Measurements from ENCODE around the gene TEAD1.

Gene TEAD1

DNA sequence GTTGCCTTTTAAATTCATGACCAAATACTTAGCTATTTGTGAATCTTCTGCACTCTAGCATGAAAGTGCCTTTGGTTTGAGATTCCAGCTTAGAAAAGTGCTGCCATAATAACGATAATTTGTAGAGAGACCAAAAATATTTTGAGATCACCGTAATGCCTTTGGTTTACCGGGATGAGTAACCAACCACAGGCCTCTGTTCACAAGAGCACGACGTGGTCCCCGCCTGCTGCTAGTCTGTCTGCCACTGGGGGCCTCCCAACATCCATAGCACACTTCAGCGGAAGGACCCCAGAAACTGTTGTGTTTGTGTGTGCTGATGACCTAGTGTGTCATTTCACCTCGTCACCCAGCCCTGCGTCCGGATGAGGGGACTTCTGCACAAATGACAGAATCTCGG, 267.9 kb downstream of the TEAD1 start:
- no peak for DNase-seq (ENCODE audit: low read depth)

DNA sequence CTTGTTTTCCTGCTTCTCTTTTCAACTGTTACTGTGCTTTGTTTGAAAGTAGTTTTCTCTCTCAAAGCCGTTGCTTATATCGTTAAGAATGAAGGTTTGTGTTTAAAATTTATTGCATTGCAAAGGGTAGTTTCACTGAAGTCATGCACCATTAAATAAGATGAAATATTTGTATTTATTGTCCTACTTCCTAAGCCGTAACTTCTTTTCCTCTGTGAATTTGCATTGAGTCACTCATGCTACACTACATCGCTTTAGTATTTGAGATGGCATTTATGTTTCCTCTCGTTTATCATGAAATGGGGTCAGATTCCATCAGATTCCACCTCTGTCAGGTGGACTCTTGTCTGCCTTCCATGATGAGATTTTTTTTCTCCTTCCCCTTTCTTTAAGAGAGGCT, 269.1 kb downstream of the TEAD1 start:
- no peak for DNase-seq (ENCODE audit: low read depth)

GRCh38 chr11:12944889-12945288, 270.7 kb downstream of the TEAD1 start:
- DNase-seq (ENCODE audit: low read depth) = no peak

GRCh38 chr11:12949453-12949852, 275.2 kb downstream of the TEAD1 start:
- no peak for DNase-seq (ENCODE audit: low read depth)

DNA sequence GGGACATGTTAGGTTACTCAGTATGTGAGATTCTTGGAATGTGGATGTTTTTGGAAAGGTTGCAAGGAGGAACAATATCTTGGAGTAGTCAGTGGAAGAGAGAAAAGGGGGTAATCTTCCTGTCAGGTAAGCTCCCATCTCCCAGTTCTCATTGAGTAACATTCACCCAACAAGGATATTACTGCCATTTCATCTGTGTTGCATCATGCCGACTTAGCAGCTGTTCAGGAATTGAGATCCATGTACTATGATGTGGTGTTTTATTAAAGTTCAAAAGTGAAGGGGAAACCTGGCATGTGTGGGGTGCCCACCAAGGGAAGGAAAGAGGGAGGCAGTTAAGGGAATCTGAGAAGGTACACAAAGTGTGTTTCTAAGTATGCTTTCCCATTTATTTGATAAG, 276.4 kb downstream of the TEAD1 start:
- no peak for DNase-seq (ENCODE audit: low read depth)

DNA sequence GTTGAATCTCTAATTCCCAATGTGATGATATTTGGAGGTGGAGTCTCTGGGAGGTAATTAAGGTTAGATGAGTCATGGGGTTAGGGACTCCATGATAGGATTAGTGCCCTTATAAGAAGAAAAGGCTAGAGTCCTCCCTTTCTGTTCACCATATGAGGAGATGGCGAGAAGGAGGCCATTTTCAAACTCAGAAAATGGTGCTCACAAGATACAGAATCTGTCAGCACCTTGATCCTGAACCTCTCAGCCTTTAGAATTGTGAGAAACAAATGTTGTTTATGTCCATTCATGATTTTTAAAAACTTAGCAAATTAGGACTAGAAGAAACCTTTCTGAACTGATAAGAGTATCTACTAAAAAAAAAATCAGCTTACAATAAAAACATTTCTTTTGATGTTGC, 277.2 kb downstream of the TEAD1 start:
- DNase-seq (ENCODE audit: low read depth) = no peak

DNA sequence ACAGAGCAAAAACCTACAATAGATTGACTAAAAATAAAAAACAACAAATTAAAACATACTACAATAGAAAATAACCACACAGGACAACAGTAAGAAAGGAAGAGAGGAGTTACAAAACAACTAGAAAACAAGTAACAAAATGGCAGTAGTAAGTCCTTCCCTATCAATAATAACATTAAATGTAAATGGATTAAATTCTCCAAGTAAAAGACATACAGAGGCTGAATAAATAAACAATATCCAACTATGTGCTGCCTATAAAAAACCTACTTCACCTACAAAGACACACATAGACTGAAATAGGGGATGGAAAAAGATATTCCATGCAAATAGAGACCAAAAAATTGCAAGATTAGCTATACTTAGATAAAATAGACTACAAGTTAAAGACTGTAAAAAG, 277.9 kb downstream of the TEAD1 start:
- DNase-seq (ENCODE audit: low read depth) = no peak

DNA sequence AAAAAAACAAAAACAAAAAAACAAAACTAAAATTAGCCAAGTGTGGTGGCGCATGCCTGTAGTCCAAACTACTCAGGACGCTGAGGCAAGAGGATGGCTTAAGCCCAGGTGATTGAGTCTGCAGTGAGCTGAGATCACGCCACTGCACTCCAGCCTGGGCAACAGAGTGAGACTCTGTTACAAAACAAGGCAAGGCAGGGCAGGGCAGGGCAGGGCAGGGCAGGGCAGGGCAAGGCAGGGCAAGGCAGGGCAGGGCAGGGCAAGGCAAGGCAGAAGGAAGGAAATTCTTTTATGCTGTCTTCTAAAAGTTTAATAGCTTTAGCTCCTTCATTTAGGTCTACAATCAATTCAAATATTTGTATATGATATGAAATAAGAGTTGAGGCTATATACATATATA, 284.8 kb downstream of the TEAD1 start:
- DNase-seq (ENCODE audit: low read depth) = no peak

GRCh38 chr11:12961615-12962014, 287.4 kb downstream of the TEAD1 start:
- no peak for DNase-seq (ENCODE audit: low read depth)

GRCh38 chr11:12962306-12962705, 288.1 kb downstream of the TEAD1 start:
- DNase-seq (ENCODE audit: low read depth) = no peak

DNA sequence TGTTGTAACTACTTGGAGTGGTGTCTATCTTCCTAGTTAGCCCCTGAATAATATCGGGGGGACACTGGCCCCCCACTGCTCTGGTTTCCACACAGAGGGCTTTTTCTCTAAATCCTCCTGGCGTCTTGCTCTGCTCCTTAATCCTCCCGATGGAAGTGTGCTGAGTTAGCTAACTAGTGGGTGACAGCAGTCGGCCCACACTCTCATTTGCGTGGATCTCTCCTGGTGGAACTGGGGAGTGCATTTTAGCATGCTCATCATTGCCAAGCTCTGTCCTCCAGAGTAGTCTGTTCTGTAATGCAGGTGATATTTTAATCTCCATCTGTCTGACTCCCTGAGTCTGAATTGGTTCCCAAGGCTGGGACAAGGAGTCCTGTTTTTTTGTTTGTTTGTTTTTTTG, 288.8 kb downstream of the TEAD1 start:
- DNase-seq (ENCODE audit: low read depth) = no peak

DNA sequence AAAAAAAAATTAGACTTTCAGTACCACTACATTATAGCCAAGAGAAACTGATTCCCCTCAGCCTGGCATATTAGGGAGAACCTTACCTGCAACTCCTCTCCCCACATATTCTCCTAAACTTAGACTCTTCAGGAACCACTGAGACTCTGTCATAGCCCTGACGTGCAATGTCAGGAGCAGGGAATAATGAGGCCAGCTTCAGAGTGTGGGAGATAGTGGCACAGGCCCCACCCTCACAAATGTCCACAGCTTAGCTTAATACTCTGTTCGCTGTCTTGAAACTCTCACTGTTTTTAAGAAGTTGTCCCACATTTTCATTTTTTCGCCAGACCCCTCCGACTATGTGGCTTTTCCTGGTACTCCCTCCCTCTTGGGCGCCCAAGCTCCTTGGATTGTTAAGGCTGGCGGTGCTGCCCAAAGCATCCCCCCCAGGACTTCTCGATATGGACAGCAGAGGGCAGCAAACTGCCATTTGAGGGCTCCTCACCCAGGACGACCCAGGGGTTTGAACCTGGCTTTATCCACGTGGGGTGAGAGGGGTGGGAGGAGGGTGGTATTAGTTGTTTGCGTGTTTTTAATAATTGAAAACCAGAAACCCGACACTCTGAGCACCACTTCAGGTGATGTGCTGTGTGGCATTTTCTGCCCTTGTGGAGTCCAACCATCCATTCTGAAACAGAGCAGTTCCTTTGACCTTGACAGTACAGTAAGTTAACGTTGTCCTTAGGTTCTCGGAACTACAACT, 289.7 kb downstream of the TEAD1 start:
- peak; percentile 51 for DNase-seq (ENCODE audit: low read depth)

GRCh38 chr11:12964650-12965049, 290.4 kb downstream of the TEAD1 start:
- DNase-seq (ENCODE audit: low read depth) = no peak

DNA sequence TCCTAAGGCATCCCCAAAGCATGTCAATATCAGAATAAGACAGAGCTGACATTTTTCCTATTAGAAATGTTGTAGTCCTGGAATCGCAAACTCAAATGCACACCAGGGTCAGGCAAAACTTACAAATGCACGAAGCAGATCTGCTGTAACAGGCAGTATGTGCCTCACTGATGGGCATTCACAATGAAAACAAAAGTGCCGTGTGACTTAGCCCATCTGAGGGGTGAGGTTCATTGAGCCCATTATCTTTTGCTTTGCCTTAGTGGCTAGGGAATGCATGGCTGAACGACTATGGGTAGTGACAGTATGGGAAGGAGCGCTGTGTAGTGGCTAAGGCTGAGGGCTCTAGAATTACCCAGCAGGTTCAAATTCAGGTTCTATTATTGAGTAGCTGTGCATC, 291.8 kb downstream of the TEAD1 start:
- no peak for DNase-seq (ENCODE audit: low read depth)

DNA sequence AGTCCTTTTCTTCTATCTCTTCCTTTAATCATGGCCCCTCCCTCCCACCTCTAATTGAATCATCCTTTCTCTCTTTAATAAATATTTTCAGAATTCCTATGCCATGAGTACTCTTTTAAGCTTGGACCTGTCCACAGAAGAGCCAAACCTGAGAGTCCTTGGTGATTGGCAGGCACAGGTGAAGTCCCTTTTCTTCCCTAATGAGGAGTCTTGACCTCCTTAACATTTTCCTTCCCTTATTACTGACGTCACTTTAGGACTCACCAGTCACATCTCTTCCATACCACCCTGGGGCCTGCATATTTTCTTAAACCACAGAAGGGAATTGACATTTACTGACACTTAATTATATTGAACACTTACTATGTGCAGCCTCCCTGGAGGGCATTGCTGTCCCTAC, 293.9 kb downstream of the TEAD1 start:
- DNase-seq (ENCODE audit: low read depth) = no peak

DNA sequence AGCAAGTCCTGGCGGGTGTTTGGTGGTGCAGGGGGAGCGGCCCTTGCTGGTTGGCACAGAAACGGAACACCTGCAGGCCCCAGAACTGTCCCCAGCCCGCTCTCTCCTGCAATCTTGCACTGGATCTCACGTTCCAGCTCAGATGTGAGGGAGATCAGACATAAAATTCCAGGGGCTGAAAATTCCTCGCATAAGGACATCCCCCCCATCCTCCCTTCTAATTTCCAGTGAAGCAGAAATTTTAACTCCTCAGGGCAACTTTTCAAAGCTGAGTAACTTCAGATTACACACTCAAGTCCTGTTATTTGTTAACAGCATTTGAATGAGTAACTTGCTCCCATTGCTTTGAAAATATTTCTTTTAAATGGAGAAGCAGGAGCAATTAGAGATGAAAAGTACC, 294.6 kb downstream of the TEAD1 start:
- no peak for DNase-seq (ENCODE audit: low read depth)

- DNase-seq (ENCODE audit: low read depth) = no peak
Measured at GRCh38 chr11:12971955-12972354, 297.7 kb downstream of the TEAD1 start.

DNA sequence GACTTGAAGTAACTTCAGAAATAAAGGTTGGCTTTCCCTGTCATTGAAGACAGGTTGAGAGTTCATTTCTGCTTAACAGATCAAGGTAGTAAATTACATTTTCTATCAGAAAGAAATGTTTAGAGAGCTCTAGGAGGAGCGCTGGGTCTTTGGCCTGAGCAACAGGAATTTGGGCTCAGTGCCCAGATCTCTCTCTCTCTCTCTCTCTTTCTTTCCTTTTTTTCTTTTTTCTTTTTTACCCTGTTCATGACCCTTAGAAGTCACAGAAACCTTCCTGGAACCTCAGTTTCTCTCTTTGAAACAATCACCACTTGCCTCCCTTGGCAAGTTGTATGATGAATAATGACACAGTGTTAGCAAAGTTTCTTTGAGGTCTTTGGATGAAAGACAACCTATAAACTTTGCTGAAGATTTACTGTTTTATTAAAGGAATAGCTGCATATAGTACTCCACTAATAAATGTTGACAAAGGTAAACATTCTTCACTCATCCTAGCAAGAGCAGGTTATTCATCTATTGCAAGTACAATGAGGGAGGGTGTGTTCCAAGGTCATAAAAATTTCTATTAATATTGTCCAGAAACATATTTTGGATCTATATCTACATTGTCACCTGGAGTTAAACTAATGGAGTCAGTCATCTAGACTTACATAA, 299.4 kb downstream of the TEAD1 start:
- DNase-seq (ENCODE audit: low read depth) = no peak

GRCh38 chr11:12975195-12975594, 301.0 kb downstream of the TEAD1 start:
- no peak for DNase-seq (ENCODE audit: low read depth)

- DNase-seq (ENCODE audit: low read depth) = no peak
Measured at GRCh38 chr11:12979928-12980689, 305.9 kb downstream of the TEAD1 start.

DNA sequence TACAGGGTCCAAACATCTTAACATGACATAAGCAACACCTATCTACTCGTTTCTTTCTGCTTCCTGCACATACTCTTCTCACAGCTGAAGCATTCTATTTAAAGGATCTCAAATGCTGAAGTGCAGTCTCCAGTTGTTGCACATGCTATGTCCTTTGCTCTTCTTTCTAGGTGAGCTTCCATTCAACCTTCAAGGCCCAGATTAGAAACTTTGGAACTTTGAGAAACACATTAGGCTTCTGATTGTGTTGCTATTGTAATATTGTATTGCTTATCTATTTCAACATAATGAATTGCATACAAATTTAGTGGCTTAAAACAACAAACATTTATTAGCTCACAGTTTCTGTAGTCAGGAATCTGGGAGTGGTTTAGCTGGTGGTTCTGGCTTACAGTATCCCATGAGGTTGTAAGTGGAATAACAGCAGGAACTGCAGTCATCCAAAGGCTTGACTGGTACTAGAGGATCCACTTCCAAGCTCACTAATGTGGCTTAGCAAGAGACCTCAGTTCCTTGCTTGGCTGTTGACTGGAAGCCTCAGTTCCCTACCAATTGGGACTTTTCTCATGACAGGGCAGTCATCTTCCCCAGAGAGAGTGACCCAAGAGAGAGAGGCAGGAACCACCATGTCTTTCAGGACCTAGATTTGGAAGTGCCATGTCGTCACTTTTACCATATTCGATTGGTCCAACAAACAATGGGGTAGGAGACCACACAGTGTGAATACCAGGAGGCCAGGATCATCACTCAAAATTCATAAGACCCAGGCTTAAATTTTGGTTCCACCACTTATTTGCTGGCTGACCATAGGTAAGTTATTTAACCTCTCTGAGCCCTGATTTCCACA, 307.7 kb downstream of the TEAD1 start:
- DNase-seq (ENCODE audit: low read depth) = no peak

DNA sequence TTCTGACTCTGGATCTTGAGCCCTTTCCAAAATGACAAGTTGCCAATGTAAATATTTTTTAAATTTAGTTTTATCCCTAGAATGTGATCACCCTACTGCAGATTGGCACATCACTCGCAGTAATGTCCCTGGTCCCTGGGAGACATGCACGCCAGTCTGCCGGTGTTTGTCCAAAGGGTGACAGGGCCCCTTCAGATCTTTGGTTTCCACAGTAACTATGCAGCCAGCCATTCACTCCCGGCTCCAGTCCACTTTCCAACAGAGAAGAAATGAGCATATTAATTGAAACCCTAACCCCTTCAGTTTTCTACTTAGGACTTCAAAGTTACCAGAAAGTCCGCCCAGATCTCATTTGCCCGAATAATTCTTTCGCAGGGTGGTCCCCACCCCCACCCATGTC, 309.1 kb downstream of the TEAD1 start:
- DNase-seq (ENCODE audit: low read depth) = no peak
